Epithelial cell of proximal tubule (primary cell): ENCODE measurements around the gene PLXNA4. TPM values are rescaled to one million over a fixed set of nuclear protein-coding genes. Genes with fewer than 3 reads are reported as not detected.

Experiments
- DNase-seq: peaks from one replicate; pipeline ENCODE4 v3.0.0-alpha.2; 2011; ENCODE audit warnings: low read depth
- H3K4me3 ChIP-seq: 2 replicates; pipeline ENCODE4 v1.5.1; 2011; ENCODE audit warnings: low read depth, mild to moderate bottlenecking, low read length
- CTCF ChIP-seq: conservative IDR thresholded peaks from 2 replicates; pipeline ENCODE4 v1.5.1; 2012; ENCODE audit warnings: low read depth, mild to moderate bottlenecking, low read length
- total RNA-seq: library from RNA; depleted of rRNA; stranded (reverse); fragments of >200 nt; gene quantifications from 2 replicates; pipeline ENCODE4 v1.2.3, GENCODE V29; 2015

Gene PLXNA4
- total RNA-seq, 1 donor from 2014 or later = not detected

GRCh38 chr7:132112657-132113056 lies 463.6 kb downstream of the PLXNA4 start:
- no peak for DNase-seq
- no peak for TF ChIP-seq CTCF
- no peak overlapping the region for H3K4me3 ChIP-seq

GRCh38 chr7:132112106-132112505 lies 464.2 kb downstream of the PLXNA4 start:
- DNase-seq = no peak
- H3K4me3 ChIP-seq = no peak overlapping the region
- no peak for TF ChIP-seq CTCF

GRCh38 chr7:132110692-132111091 lies 465.6 kb downstream of the PLXNA4 start:
- TF ChIP-seq CTCF = no peak
- DNase-seq = no peak
- no peak overlapping the region for H3K4me3 ChIP-seq

- no peak overlapping the region for H3K4me3 ChIP-seq
- DNase-seq = no peak
- TF ChIP-seq CTCF = no peak
Measured at GRCh38 chr7:132109769-132110168, 466.5 kb downstream of the PLXNA4 start.

GRCh38 chr7:132108563-132108962 lies 467.7 kb downstream of the PLXNA4 start:
- TF ChIP-seq CTCF = no peak
- DNase-seq = no peak
- H3K4me3 ChIP-seq = no peak overlapping the region

GRCh38 chr7:132106491-132106890 lies 469.8 kb downstream of the PLXNA4 start:
- TF ChIP-seq CTCF = no peak
- H3K4me3 ChIP-seq = no peak overlapping the region
- no peak for DNase-seq

GRCh38 chr7:132105096-132105495 lies 471.2 kb downstream of the PLXNA4 start:
- H3K4me3 ChIP-seq = no peak overlapping the region
- TF ChIP-seq CTCF = no peak
- no peak for DNase-seq
